ENCODE data around the gene ACTN1. TPM values are rescaled to one million over a fixed set of nuclear protein-coding genes. Genes with fewer than 3 reads are reported as not detected.

ACTN1 gene
- polyA plus RNA-seq, 1 of the 3 experiments (the other 2 are of a cell fraction): 319 TPM

DNA sequence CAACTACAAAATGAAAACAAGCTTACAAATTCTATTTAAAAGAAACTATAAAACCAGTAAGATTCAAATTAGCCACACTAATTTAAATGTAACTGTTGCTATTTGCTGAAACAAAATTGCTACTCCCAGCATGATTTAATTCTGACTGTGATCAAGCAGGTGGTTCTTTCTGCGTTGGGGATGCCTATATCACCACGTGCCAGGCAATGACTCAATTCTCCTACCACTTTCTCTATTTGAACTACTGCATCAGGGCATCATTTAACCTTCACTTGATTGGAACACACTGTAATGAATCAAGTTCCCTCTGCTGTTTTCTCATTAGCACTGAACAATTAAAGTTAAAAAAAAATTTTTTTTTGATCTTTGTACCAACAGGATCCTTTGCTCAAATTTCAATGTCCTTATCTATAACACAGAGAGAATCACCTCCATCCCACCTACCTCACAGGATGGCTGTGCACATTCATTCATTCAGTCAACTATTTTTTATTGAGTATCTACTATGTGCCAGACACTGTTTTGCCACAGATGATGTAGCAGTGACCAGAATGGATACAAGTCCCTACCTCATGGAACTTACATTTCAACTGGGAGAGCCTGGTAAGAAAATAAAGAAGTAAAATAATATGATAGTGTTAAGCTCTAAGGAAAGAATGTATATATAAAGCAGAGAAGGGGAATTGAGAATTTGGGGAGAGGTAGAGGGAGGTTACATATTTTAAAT lies 8.0 kb upstream of the ACTN1 start:
- H3K36me3 ChIP-seq (replicated peaks in 1 of 2; ENCODE audit: control insufficient read depth in 1 of 2, insufficient read depth in 2 of 2, low read length in 1 of 2): no peaks in the 10 kb centered on the region
- no peak for DNase-seq
- WGBS (ENCODE audit: low lambda C conversion rate): 53% methylated on average over 2 of the region's 2 CpGs

More for the DNA sequence above, 8.0 kb upstream of the ACTN1 start:
- Histone ChIP-seq H3K4me1 (ENCODE audit: control insufficient read depth in 1 of 2, insufficient read depth in 2 of 2, low read depth in 1 of 2, low read length in 1 of 2) (peaks cover 0 to 13% of the 10 kb centered on the region in 2 experiments; a peak in 1 of 4 replicates), H3K9me3 (no peaks in the 10 kb centered on the region), H3K4me2 (no peak overlapping the region), H3K27ac (ENCODE audit: low read depth in 2 of 2, low read length in 1 of 2) (no peak overlapping the region), H3K79me2 (ENCODE audit: insufficient read depth) (no peaks in the 10 kb centered on the region), H3K4me3 (ENCODE audit: low read depth in 2 of 2, low read length in 1 of 2) (no peak overlapping the region), H2AFZ (ENCODE audit: low read depth) (no peak overlapping the region), H3K9ac (no peak overlapping the region), H3K9me2 (no peaks in the 10 kb centered on the region), H3F3A (replicated peaks; ENCODE audit: insufficient read depth) (peaks cover 13% of the 10 kb centered on the region), H4K20me1 (ENCODE audit: insufficient read depth) (no peaks in the 10 kb centered on the region), H3K27me3 (ENCODE audit: insufficient read depth) (no peaks in the 10 kb centered on the region)
- no peak for TF ChIP-seq GABPA (IDR thresholded peaks at IDR 0.05; ENCODE audit: low read depth)
- TF ChIP-seq NFIC (IDR thresholded peaks at IDR 0.05; ENCODE audit: borderline replicate concordance): no peak
- TF ChIP-seq, protein P1, sequence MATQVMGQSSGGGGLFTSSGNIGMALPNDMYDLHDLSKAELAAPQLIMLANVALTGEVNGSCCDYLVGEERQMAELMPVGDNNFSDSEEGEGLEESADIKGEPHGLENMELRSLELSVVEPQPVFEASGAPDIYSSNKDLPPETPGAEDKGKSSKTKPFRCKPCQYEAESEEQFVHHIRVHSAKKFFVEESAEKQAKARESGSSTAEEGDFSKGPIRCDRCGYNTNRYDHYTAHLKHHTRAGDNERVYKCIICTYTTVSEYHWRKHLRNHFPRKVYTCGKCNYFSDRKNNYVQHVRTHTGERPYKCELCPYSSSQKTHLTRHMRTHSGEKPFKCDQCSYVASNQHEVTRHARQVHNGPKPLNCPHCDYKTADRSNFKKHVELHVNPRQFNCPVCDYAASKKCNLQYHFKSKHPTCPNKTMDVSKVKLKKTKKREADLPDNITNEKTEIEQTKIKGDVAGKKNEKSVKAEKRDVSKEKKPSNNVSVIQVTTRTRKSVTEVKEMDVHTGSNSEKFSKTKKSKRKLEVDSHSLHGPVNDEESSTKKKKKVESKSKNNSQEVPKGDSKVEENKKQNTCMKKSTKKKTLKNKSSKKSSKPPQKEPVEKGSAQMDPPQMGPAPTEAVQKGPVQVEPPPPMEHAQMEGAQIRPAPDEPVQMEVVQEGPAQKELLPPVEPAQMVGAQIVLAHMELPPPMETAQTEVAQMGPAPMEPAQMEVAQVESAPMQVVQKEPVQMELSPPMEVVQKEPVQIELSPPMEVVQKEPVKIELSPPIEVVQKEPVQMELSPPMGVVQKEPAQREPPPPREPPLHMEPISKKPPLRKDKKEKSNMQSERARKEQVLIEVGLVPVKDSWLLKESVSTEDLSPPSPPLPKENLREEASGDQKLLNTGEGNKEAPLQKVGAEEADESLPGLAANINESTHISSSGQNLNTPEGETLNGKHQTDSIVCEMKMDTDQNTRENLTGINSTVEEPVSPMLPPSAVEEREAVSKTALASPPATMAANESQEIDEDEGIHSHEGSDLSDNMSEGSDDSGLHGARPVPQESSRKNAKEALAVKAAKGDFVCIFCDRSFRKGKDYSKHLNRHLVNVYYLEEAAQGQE (IDR thresholded peaks at IDR 0.05; ENCODE audit: low read depth, low read length): no peak
- TF ChIP-seq TAF1 (IDR thresholded peaks at IDR 0.05; ENCODE audit: borderline replicate concordance, low read depth, low read length): no peak
- no peak for TF ChIP-seq PBX3 (IDR thresholded peaks at IDR 0.05)
- TF ChIP-seq, protein P2, sequence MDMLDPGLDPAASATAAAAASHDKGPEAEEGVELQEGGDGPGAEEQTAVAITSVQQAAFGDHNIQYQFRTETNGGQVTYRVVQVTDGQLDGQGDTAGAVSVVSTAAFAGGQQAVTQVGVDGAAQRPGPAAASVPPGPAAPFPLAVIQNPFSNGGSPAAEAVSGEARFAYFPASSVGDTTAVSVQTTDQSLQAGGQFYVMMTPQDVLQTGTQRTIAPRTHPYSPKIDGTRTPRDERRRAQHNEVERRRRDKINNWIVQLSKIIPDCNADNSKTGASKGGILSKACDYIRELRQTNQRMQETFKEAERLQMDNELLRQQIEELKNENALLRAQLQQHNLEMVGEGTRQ (IDR thresholded peaks at IDR 0.05; ENCODE audit: borderline replicate concordance, low read depth, low read length): no peak
- TF ChIP-seq CTCF (IDR thresholded peaks at IDR 0.05): no peak
- TF ChIP-seq, protein P3, sequence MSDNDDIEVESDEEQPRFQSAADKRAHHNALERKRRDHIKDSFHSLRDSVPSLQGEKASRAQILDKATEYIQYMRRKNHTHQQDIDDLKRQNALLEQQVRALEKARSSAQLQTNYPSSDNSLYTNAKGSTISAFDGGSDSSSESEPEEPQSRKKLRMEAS (IDR thresholded peaks at IDR 0.05; ENCODE audit: low read depth): no peak
- CTCF ChIA-PET: interaction anchor here (1.0 to 1.3 kb wide), 4 partner anchors 49 to 76 kb away, joined by 3 to 7 read pairs (median 4); no protein-coding TSS in a partner anchor
- POLR2A ChIA-PET: no interaction called here
